ENCODE data around the gene PARD3.

DNA sequence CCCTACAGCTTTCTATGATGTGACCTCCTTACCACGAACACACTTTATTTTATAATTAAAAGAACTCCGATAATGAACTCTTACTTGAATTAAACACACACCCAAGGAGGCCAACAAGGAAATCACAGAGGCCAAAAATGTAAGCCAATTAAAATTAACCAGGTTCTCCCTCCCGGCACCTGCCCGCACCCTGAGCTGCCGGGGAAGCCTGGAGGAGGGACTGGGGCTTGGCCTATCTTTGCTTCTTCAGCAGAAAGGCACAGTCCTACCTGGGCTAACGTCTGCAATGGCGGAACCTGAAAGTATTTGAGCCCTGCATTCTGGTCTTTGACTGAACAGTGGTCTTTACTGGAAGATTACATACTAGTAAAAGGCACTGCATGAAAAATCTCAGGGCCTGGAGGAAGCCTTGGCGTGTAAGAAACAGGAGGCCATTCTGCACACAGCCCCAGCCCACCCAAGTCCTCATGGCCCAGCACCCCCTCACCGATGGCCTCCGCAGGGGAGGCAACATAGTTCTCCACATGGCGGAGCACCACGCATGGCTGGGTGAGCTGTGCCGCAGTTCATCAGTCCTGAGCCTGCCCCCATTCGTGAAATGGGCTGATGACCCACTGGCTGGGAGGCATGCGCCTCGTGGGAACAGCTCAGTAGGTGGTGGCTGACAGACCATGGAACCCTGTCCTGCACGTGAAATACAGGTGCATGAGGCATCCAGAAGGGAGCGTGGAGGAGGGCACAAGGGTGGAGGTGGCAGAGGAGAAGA is 173.8 kb downstream of the PARD3 start:
- no peak for TF ChIP-seq POLR2A (IDR thresholded peaks at IDR 0.05)
- TF ChIP-seq, protein P1, sequence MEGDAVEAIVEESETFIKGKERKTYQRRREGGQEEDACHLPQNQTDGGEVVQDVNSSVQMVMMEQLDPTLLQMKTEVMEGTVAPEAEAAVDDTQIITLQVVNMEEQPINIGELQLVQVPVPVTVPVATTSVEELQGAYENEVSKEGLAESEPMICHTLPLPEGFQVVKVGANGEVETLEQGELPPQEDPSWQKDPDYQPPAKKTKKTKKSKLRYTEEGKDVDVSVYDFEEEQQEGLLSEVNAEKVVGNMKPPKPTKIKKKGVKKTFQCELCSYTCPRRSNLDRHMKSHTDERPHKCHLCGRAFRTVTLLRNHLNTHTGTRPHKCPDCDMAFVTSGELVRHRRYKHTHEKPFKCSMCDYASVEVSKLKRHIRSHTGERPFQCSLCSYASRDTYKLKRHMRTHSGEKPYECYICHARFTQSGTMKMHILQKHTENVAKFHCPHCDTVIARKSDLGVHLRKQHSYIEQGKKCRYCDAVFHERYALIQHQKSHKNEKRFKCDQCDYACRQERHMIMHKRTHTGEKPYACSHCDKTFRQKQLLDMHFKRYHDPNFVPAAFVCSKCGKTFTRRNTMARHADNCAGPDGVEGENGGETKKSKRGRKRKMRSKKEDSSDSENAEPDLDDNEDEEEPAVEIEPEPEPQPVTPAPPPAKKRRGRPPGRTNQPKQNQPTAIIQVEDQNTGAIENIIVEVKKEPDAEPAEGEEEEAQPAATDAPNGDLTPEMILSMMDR (IDR thresholded peaks at IDR 0.05): no peak
